Suprapubic skin (tissue), 4 donors: ENCODE results near the gene PA2G4. TPM values are rescaled to one million over a fixed set of nuclear protein-coding genes. Genes with fewer than 3 reads are reported as not detected.

Source experiments
- DNase-seq, 2 donors: peaks; one replicate each; pipeline ENCODE4 v3.0.0-alpha.2; 2019; ENCODE audit warnings: low spot score in 2 of 2
- H3K27ac ChIP-seq: fragments of 200-600 bp; sonication (generic); one replicate; pipeline ENCODE4 v1.5.1; 2019
- H3K27me3 ChIP-seq: fragments of 200-600 bp; sonication (generic); one replicate; pipeline ENCODE4 v1.5.1; 2019
- H3K36me3 ChIP-seq: fragments of 200-600 bp; sonication (generic); one replicate; pipeline ENCODE4 v1.5.1; 2019
- H3K4me1 ChIP-seq: fragments of 200-600 bp; sonication (generic); one replicate; pipeline ENCODE4 v1.5.1; 2019
- H3K4me3 ChIP-seq: fragments of 200-600 bp; sonication (generic); one replicate; pipeline ENCODE4 v1.5.1; 2019; ENCODE audit warnings: mild to moderate bottlenecking
- H3K9me3 ChIP-seq: fragments of 200-600 bp; sonication (generic); one replicate; pipeline ENCODE4 v1.5.1; 2019
- CTCF ChIP-seq, 2 donors: fragments of 200-600 bp in 1 of 2; fragments of 450-650 bp in 1 of 2; sonication (generic) in 1 of 2; IDR thresholded peaks; one replicate each; pipeline ENCODE4 v1.5.1; 2016 to 2019; ENCODE audit warnings: antibody characterized with exemption in 2 of 2, mild to moderate bottlenecking in 1 of 2, moderate library complexity in 1 of 2
- EP300 ChIP-seq: sonication (generic); formaldehyde crosslinking; IDR thresholded peaks from one replicate; pipeline ENCODE4 v1.6.1; 2017; ENCODE audit warnings: antibody characterized with exemption
- POLR2A ChIP-seq, 2 donors: fragments of 450-650 bp; IDR thresholded peaks; one replicate each; pipeline ENCODE4 v1.6.1; 2017; ENCODE audit warnings: antibody characterized with exemption in 2 of 2, mild to moderate bottlenecking in 2 of 2, moderate library complexity in 2 of 2
- POLR2AphosphoS5 ChIP-seq, 3 donors: sonication (generic); formaldehyde crosslinking; IDR thresholded peaks; one replicate each; pipeline ENCODE4 v1.6.1; 2017; ENCODE audit warnings: antibody characterized with exemption in 3 of 3
- WGBS: methylation state at CpG from one replicate; pipeline ENCODE4 v1.1.5; 2018; 5-methylcytosine and 5-hydroxymethylcytosine counted together
- total RNA-seq, 4 donors: library from RNA; depleted of rRNA; stranded (reverse); fragments of >200 nt; gene quantifications; one replicate each; pipeline ENCODE4 v1.1.0, GENCODE V29; 2016

PA2G4 gene
- total RNA-seq, 4 donors from 2014 or later, result 103 to 153 (median 117) TPM

- no peak for DNase-seq
- no peaks in the 10 kb centered on the region for H3K27me3 ChIP-seq
- H3K4me3 ChIP-seq, result peak overlapping the region; percentile 79
- H3K9me3 ChIP-seq, result no peaks in the 10 kb centered on the region
- TF ChIP-seq CTCF (IDR thresholded peaks at IDR 0.05) (no peak), EP300 (no peak), POLR2AphosphoS5 (IDR thresholded peaks at IDR 0.05) (no peak), POLR2A (IDR thresholded peaks at IDR 0.05) (no peak)
- H3K36me3 ChIP-seq, result no peaks in the 10 kb centered on the region
- WGBS, result 58% methylated on average over 1 of the region's 1 CpG
- H3K27ac ChIP-seq, result peak overlapping the region; percentile 95
- H3K4me1 ChIP-seq, result peaks cover 31% of the 10 kb centered on the region
Measured at GRCh38 chr12:56078427-56078826, 25.9 kb upstream of the PA2G4 start.

DNA sequence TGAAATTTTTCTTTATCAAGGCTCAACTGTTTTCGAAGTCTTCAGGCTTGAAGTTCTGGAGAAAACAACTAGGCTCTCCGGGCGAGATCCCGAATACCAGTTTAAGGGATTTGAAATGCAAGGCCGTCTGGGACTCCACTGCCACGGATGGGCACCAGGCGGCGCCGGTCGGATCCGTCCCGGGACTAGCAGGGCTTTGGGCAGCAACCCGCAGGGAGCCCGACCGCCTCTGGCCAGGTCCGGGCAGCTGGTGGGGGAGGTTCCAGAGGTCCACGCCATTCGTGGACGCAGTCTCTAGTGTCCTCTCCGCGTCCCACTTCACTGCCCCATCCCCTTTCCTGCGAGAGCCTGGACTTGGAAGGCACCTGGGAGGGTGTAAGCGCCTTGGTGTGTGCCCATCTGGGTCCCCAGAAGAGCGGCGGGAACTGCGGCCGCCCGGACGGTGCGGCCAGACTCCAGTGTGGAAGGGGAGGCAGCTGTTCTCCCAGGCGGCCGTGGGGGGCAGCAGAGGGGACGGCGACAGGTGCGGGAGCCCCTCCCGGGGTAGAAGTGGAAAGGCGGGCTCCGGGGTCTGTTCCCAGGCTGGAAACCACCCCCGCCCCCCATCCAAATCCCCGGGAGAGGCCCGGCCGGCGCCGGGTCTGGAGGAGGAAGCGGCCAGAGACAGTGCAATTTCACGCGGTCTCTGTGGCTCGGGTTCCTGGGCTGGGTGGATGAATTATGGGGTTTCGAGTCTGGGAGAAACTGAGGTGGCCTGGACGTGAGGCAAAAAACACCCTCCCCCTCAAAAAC lies 25.2 kb upstream of the PA2G4 start:
- TF ChIP-seq EP300 (no peak), CTCF (IDR thresholded peaks at IDR 0.05) (peak; percentile 64 to 83)
- peak; percentile 94 to 95 for DNase-seq
- Histone ChIP-seq H3K36me3 (no peaks in the 10 kb centered on the region), H3K9me3 (no peaks in the 10 kb centered on the region), H3K4me3 (peak overlapping the region; percentile 79), H3K27ac (peak overlapping the region; percentile 95), H3K27me3 (no peaks in the 10 kb centered on the region), H3K4me1 (peaks cover 31% of the 10 kb centered on the region)
- 7% methylated on average over 13 of the region's 50 CpGs for WGBS

- H3K4me1 ChIP-seq, result peaks cover 31% of the 10 kb centered on the region
Measured at GRCh38 chr12:56079723-56080555, 24.4 kb upstream of the PA2G4 start, which contains the start of gene ERBB3. ERBB3 (plus strand) TSS chr12:56080165; CDS start chr12:56080301, 136 bp downstream.

DNA sequence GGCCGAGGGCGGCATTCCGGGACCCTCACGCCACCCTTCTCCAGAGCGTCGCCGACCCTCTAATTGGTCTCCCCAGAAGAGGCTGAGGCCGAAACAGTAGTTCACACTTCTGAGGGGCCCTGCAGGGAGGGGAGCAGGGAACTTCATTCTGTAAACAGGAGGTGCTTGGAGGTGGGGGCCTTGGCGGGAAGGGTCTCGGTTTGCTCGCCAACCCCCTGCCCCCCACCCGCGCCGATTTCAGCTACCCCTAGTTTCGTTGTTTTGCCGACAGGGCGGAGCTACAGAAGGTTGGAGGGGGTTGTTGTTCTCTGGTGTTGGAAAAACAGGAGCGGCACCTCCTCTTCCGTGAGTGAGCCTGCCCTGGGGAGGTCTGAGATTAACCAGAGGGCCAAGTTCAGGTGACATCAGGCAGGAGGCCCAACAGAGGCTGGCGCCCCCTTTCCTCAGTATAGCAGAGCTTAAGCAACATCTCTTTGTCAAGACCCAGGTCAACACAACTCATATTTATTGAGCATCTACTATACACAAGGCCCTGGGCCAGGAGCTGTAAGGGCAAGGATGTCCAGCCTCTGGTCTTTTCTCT lies 23.7 kb upstream of the PA2G4 start:
- DNase-seq, result no peak
- Histone ChIP-seq H3K9me3 (no peaks in the 10 kb centered on the region), H3K4me1 (peaks cover 31% of the 10 kb centered on the region), H3K36me3 (peaks cover 4% of the 10 kb centered on the region), H3K27ac (peak overlapping the region; percentile 95), H3K4me3 (peak overlapping the region; percentile 79), H3K27me3 (no peaks in the 10 kb centered on the region)
- no peak for TF ChIP-seq POLR2AphosphoS5 (IDR thresholded peaks at IDR 0.05)
- TF ChIP-seq CTCF (IDR thresholded peaks at IDR 0.05), result no peak
- TF ChIP-seq POLR2A (IDR thresholded peaks at IDR 0.05), result no peak
- TF ChIP-seq EP300, result no peak
- 17% methylated on average over 12 of the region's 20 CpGs for WGBS

More at GRCh38 chr12:56079723-56080555, 24.4 kb upstream of the PA2G4 start, which contains the start of gene ERBB3:
- Histone ChIP-seq H3K27me3 (no peaks in the 10 kb centered on the region), H3K27ac (peak within 1 kb of the TSS; percentile 95), H3K4me3 (peak within 1 kb of the TSS; percentile 79), H3K36me3 (peaks cover under 1% of the 10 kb centered on the region), H3K9me3 (no peaks in the 10 kb centered on the region)
- TF ChIP-seq POLR2AphosphoS5 (IDR thresholded peaks at IDR 0.05) (peak in 2 of 3 donors; percentile 48 to 55), CTCF (IDR thresholded peaks at IDR 0.05) (peak in 1 of 2 donors; percentile 14), POLR2A (IDR thresholded peaks at IDR 0.05) (peak in 1 of 2 donors; percentile 44), EP300 (no peak)
- WGBS, result under 1% methylated on average over 37 of the region's 59 CpGs
- DNase-seq, result peak; percentile 87 to 90
